Upper lobe of left lung (tissue), 6 donors: ENCODE measurements around the gene EPHB1. TPM values are rescaled to one million over a fixed set of nuclear protein-coding genes. Genes with fewer than 3 reads are reported as not detected.
"Not testable (repeated sequence)": the region's sequence is repeated elsewhere in the genome, so short reads cannot be mapped to it uniquely, and the experiment has no call there.

Experiments used
- ATAC-seq, 2 donors: fragments of 200-7000 bp; cut with Tn5 transposase; one replicate each; pipeline ENCODE4 v1.9.1; 2022; ENCODE audit warnings: mild to moderate bottlenecking in 2 of 2, moderate library complexity in 2 of 2; ENCODE audit not compliant: low FRiP score in 2 of 2
- DNase-seq, 2 donors: peaks; one replicate each; pipeline ENCODE4 v3.0.0-alpha.2; 2019 to 2020
- H3K27ac ChIP-seq, 4 donors: fragments of 200-600 bp; sonication (generic); one replicate each; pipeline ENCODE4 v1.5.1; 2016 to 2019
- H3K27me3 ChIP-seq, 4 donors: fragments of 200-600 bp; sonication (generic); one replicate each; pipeline ENCODE4 v1.5.1; 2017 to 2019
- H3K36me3 ChIP-seq, 4 donors: fragments of 200-600 bp; sonication (generic); one replicate each; pipeline ENCODE4 v1.5.1; 2016 to 2019
- H3K4me1 ChIP-seq, 4 donors: fragments of 200-600 bp; sonication (generic); one replicate each; pipeline ENCODE4 v1.5.1; 2018 to 2019
- H3K4me3 ChIP-seq, 4 donors: fragments of 200-600 bp; sonication (generic); one replicate each; pipeline ENCODE4 v1.5.1; 2017 to 2019; ENCODE audit warnings: mild to moderate bottlenecking in 2 of 4, moderate library complexity in 1 of 4
- H3K9me3 ChIP-seq, 4 donors: fragments of 200-600 bp; sonication (generic); one replicate each; pipeline ENCODE4 v1.5.1; 2018 to 2019
- CTCF ChIP-seq, 6 experiments: fragments of 450-650 bp in 4 of 6; fragments of 200-600 bp in 2 of 6; sonication (generic) in 2 of 6; IDR thresholded peaks; one replicate each; pipeline ENCODE4 v1.5.1; 2016 to 2019; ENCODE audit warnings: antibody characterized with exemption in 6 of 6
- EP300 ChIP-seq, 4 donors: sonication (generic); formaldehyde crosslinking; IDR thresholded peaks; one replicate each; pipeline ENCODE4 v1.5.1; 2017; ENCODE audit warnings: antibody characterized with exemption in 4 of 4, control low read depth in 2 of 4
- POLR2A ChIP-seq, 4 donors: fragments of 450-650 bp; IDR thresholded peaks; one replicate each; pipeline ENCODE4 v1.5.1; 2016 to 2017; ENCODE audit warnings: antibody characterized with exemption in 4 of 4, mild to moderate bottlenecking in 2 of 4
- POLR2AphosphoS5 ChIP-seq, 2 donors: sonication (generic); formaldehyde crosslinking; IDR thresholded peaks; one replicate each; pipeline ENCODE4 v1.5.1; 2017; ENCODE audit warnings: antibody characterized with exemption in 2 of 2
- WGBS, 2 donors: methylation state at CpG; one replicate each; pipeline ENCODE4 v1.1.5; 2017 to 2018; 5-methylcytosine and 5-hydroxymethylcytosine counted together
- total RNA-seq, 6 donors: library from RNA; depleted of rRNA in 4 of 6; stranded (reverse); fragments of >200 nt in 4 of 6; gene quantifications; one replicate each; pipeline versions ENCODE4 v1.1.0 to v1.2.1, GENCODE V29; 2016 to 2021
- donor health status: DM: no; HTN: no; CAD: no; lungs with moderate emphysema.
- donor health status: DM: no; HTN: yes; CAD: no; lungs with severe emphysema.

Gene EPHB1
- total RNA-seq, 6 donors from 2014 or later = 1.3 to 14.6 (median 2.4) TPM; not detected in 1

DNA sequence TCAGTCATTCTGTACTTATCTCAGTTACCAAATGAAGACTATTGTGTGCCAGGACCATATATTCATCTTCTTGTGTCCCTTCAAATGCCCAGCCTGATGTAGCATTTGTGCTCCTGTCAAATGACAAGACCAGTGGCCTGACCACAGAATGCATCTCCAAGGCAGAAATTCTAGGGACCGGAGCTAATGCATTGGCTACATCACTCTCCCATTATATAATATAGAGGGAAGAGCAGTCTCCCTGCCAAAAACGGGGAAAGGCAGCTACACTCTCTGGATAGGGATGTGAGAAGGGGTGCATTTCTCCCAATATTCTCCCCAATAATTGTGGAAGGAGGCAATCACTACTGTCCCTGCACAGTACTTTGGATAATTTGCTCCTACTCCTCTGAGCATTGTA, 312.0 kb downstream of the EPHB1 start:
- H3K27ac ChIP-seq = no peak overlapping the region
- H3K9me3 ChIP-seq = no peaks in the 10 kb centered on the region
- TF ChIP-seq POLR2A (IDR thresholded peaks at IDR 0.05) (no peak), POLR2AphosphoS5 (IDR thresholded peaks at IDR 0.05) (no peak), EP300 (IDR thresholded peaks at IDR 0.05) (no peak), CTCF (IDR thresholded peaks at IDR 0.05) (no peak)
- H3K27me3 ChIP-seq = no peaks in the 10 kb centered on the region
- 71 to 76% methylated on average over 2 of the region's 2 CpGs for WGBS, 2 donors
- H3K4me3 ChIP-seq = no peak overlapping the region
- no peak for ATAC-seq
- H3K36me3 ChIP-seq = no peaks in the 10 kb centered on the region
- H3K4me1 ChIP-seq = no peaks in the 10 kb centered on the region
- DNase-seq = no peak

- DNase-seq (no peak), ATAC-seq (peak in 1 of 2 donors; percentile 6)
- WGBS, 2 donors = 70 to 73% methylated on average over 7 to 8 of the region's 8 CpGs
- Histone ChIP-seq H3K4me1 (no peaks in the 10 kb centered on the region), H3K9me3 (no peaks in the 10 kb centered on the region), H3K27me3 (no peaks in the 10 kb centered on the region), H3K4me3 (no peak overlapping the region), H3K36me3 (no peaks in the 10 kb centered on the region), H3K27ac (no peak overlapping the region)
- no peak for TF ChIP-seq CTCF (IDR thresholded peaks at IDR 0.05)
- no peak for TF ChIP-seq POLR2AphosphoS5 (IDR thresholded peaks at IDR 0.05)
These were observed 314.6 kb downstream of the EPHB1 start for GRCh38 chr3:135109681-135110080.

- H3K4me3 ChIP-seq, H3K27ac ChIP-seq, ATAC-seq, H3K36me3 ChIP-seq, H3K27me3 ChIP-seq, DNase-seq, H3K4me1 ChIP-seq, H3K9me3 ChIP-seq: not testable (repeated sequence)
- WGBS, 2 donors = 86% methylated on average over 4 of the region's 4 CpGs
These were observed 319.5 kb downstream of the EPHB1 start for GRCh38 chr3:135114551-135114950.

GRCh38 chr3:135117977-135118376, 322.9 kb downstream of the EPHB1 start:
- H3K9me3 ChIP-seq = no peaks in the 10 kb centered on the region
- DNase-seq (no peak), ATAC-seq (peak in 1 of 2 donors; percentile 26)
- H3K27ac ChIP-seq = no peak overlapping the region
- H3K4me1 ChIP-seq = no peaks in the 10 kb centered on the region
- no peaks in the 10 kb centered on the region for H3K27me3 ChIP-seq
- no peaks in the 10 kb centered on the region for H3K36me3 ChIP-seq
- no peak for TF ChIP-seq CTCF (IDR thresholded peaks at IDR 0.05)
- TF ChIP-seq POLR2AphosphoS5 (IDR thresholded peaks at IDR 0.05) = no peak
- TF ChIP-seq EP300 (IDR thresholded peaks at IDR 0.05) = no peak
- TF ChIP-seq POLR2A (IDR thresholded peaks at IDR 0.05) = no peak
- WGBS, 2 donors = 63 to 78% methylated on average over 3 to 5 of the region's 5 CpGs
- H3K4me3 ChIP-seq = no peak overlapping the region

- no peaks in the 10 kb centered on the region for H3K27me3 ChIP-seq
- TF ChIP-seq CTCF (IDR thresholded peaks at IDR 0.05) (no peak), POLR2AphosphoS5 (IDR thresholded peaks at IDR 0.05) (no peak), POLR2A (IDR thresholded peaks at IDR 0.05) (no peak)
- no peak for DNase-seq
- no peaks in the 10 kb centered on the region for H3K36me3 ChIP-seq
- H3K4me3 ChIP-seq = no peak overlapping the region
- no peaks in the 10 kb centered on the region for H3K9me3 ChIP-seq
- ATAC-seq = no peak
- 75 to 77% methylated on average over 2 of the region's 2 CpGs for WGBS, 2 donors
- no peak overlapping the region for H3K27ac ChIP-seq
- H3K4me1 ChIP-seq = no peaks in the 10 kb centered on the region
These were observed 323.7 kb downstream of the EPHB1 start for GRCh38 chr3:135118792-135119191.
